ENCODE data around the gene CREB3. TPM values are rescaled to one million over a fixed set of nuclear protein-coding genes. Genes with fewer than 3 reads are reported as not detected.

The CREB3 gene
- total RNA-seq, 1 experiment from 2014 or later = 54.1 TPM

DNA sequence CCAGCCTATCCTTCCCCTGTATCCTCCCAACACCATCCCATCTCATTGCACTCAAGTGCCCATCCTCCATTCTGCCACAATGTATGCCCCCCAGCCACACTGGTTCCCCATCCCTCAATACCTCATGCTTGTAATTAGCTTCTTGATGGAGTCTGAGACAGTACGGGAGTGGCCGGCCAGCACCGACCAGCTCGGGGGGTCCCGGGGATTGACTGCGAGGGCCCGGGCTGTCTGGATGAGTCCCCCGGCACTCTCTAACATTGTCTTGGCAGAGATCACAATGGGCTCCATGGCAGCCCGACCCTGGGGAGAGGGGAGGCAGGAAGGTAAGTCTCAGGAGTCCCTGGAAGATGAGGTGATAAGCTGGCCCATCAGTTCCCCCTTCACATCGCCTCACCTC lies 25.5 kb upstream of the CREB3 start:
- Mint-ChIP-seq H3K27ac (ENCODE audit: unreplicated experiment) (no peak overlapping the region), H3K36me3 (ENCODE audit: insufficient read depth, unreplicated experiment) (peaks cover 70% of the 10 kb centered on the region), H3K4me1 (ENCODE audit: low read depth, unreplicated experiment) (no peaks in the 10 kb centered on the region), H3K4me3 (ENCODE audit: unreplicated experiment) (no peak overlapping the region), H3K27me3 (ENCODE audit: insufficient read depth, unreplicated experiment) (no peaks in the 10 kb centered on the region), H3K9me3 (ENCODE audit: unreplicated experiment) (no peaks in the 10 kb centered on the region)
- ChIA-PET POLR2A (no interaction called here), CTCF (interaction anchor here (0.6 kb wide), 1 partner anchor 10 kb away, joined by 3 read pairs; no protein-coding TSS in a partner anchor)
- Histone ChIP-seq H3K4me1 (no peaks in the 10 kb centered on the region), H3K4me3 (ENCODE audit: low read depth, low read length) (no peak overlapping the region), H3K36me3 (ENCODE audit: control insufficient read depth, insufficient read depth, low read length) (peaks cover 11% of the 10 kb centered on the region), H3K9me3 (no peaks in the 10 kb centered on the region), H3K27me3 (replicated peaks; ENCODE audit: control insufficient read depth, insufficient read depth, low read length) (no peaks in the 10 kb centered on the region)
- no peak for DNase-seq
- no TSS peak for BruUV-seq (replicated peaks)
- intact Hi-C loops (cut with micrococcal nuclease; ENCODE audit: unreplicated experiment) = no loop called here
- no peak for TF ChIP-seq CTCF (IDR thresholded peaks at IDR 0.05; ENCODE audit: insufficient read depth in 1 of 2, low read depth in 1 of 2, low read length in 1 of 2, severe bottlenecking in 1 of 2, unreplicated experiment in 1 of 2)

GRCh38 chr9:35708146-35708545 lies 24.3 kb upstream of the CREB3 start:
- H3K27me3 Mint-ChIP-seq (ENCODE audit: insufficient read depth, unreplicated experiment) = no peaks in the 10 kb centered on the region
- no peak overlapping the region for H3K27ac Mint-ChIP-seq (ENCODE audit: unreplicated experiment)
- no peaks in the 10 kb centered on the region for H3K27me3 ChIP-seq (replicated peaks; ENCODE audit: control insufficient read depth, insufficient read depth, low read length)
- H3K9me3 Mint-ChIP-seq (ENCODE audit: unreplicated experiment) = no peaks in the 10 kb centered on the region
- ChIA-PET POLR2A (no interaction called here), CTCF (interaction anchor here (1.0 kb wide), 1 partner anchor 11 kb away, joined by 5 read pairs; no protein-coding TSS in a partner anchor)
- peaks cover 11% of the 10 kb centered on the region for H3K36me3 ChIP-seq (ENCODE audit: control insufficient read depth, insufficient read depth, low read length)
- no peak for TF ChIP-seq CTCF (IDR thresholded peaks at IDR 0.05; ENCODE audit: insufficient read depth in 1 of 2, low read depth in 1 of 2, low read length in 1 of 2, severe bottlenecking in 1 of 2, unreplicated experiment in 1 of 2)
- peaks cover 71% of the 10 kb centered on the region for H3K36me3 Mint-ChIP-seq (ENCODE audit: insufficient read depth, unreplicated experiment)
- intact Hi-C loops (cut with micrococcal nuclease; ENCODE audit: unreplicated experiment) = no loop called here
- H3K4me1 Mint-ChIP-seq (ENCODE audit: low read depth, unreplicated experiment) = no peaks in the 10 kb centered on the region
- DNase-seq = no peak
- H3K4me3 ChIP-seq (ENCODE audit: low read depth, low read length) = no peak overlapping the region
- no peak overlapping the region for H3K4me3 Mint-ChIP-seq (ENCODE audit: unreplicated experiment)
- H3K4me1 ChIP-seq = no peaks in the 10 kb centered on the region
- no peaks in the 10 kb centered on the region for H3K9me3 ChIP-seq
- BruUV-seq (replicated peaks) = no TSS peak

DNA sequence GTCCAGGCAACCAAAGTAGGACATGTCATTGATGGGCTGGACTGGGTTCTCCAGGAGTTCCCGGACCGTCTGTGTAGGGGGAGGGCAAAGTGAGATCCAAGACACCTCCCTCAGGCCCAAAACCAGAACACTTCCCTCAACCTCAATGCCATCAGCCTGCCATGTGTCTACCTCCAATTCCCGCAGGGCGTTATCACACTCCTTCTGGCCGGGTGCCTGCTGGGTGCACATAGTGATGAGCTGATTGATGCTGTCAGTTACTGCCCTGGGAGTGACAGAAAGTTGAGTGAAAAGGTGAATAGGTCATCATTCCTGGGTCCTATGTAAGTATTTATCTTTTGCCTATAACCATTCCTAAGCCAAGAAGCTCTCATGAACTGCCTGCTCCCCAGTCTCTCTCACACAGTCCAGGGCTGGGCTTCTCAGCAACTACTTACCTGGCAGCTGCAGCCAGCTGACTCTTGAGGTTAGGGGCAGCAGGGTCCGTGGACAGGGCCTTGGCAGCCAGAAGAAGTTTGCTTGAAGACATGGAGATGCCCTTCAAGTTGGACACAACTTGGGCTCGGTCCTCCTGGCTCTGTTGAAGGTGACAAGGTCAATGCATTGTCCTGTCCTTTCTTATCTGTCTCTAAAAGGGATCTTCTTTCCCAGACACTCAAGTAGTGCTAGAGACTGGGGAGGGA lies 21.5 kb upstream of the CREB3 start:
- TF ChIP-seq CTCF (IDR thresholded peaks at IDR 0.05; ENCODE audit: insufficient read depth in 1 of 2, low read depth in 1 of 2, low read length in 1 of 2, severe bottlenecking in 1 of 2, unreplicated experiment in 1 of 2) = no peak
- Mint-ChIP-seq H3K27me3 (ENCODE audit: insufficient read depth, unreplicated experiment) (no peaks in the 10 kb centered on the region), H3K36me3 (ENCODE audit: insufficient read depth, unreplicated experiment) (peaks cover 74% of the 10 kb centered on the region), H3K4me3 (ENCODE audit: unreplicated experiment) (no peak overlapping the region), H3K27ac (ENCODE audit: unreplicated experiment) (no peak overlapping the region), H3K4me1 (ENCODE audit: low read depth, unreplicated experiment) (no peaks in the 10 kb centered on the region), H3K9me3 (ENCODE audit: unreplicated experiment) (no peaks in the 10 kb centered on the region)
- no peak for DNase-seq
- Histone ChIP-seq H3K27me3 (replicated peaks; ENCODE audit: control insufficient read depth, insufficient read depth, low read length) (no peaks in the 10 kb centered on the region), H3K9me3 (no peaks in the 10 kb centered on the region), H3K36me3 (ENCODE audit: control insufficient read depth, insufficient read depth, low read length) (peaks cover 8% of the 10 kb centered on the region), H3K4me1 (no peaks in the 10 kb centered on the region), H3K4me3 (ENCODE audit: low read depth, low read length) (no peak overlapping the region)
- TSS peak; percentile 32 for BruUV-seq (replicated peaks)
- CTCF ChIA-PET = interaction anchor here (1.3 kb wide), 1 partner anchor 46 kb away, joined by 3 read pairs; the partner anchor contains the start of gene ARHGEF39
- intact Hi-C loops (cut with micrococcal nuclease; ENCODE audit: unreplicated experiment) = no loop called here
- POLR2A ChIA-PET = interaction anchor here (1.1 kb wide), 1 partner anchor 17 kb away, joined by 3 read pairs; no protein-coding TSS in a partner anchor
